PC-3 (cell line): ENCODE data around the gene BACE1. TPM values are rescaled to one million over a fixed set of nuclear protein-coding genes. Genes with fewer than 3 reads are reported as not detected.

ENCODE experiments used
- ATAC-seq: fragments of 200-7000 bp; cut with Tn5 transposase; 2 replicates; pipeline ENCODE4 v1.9.1; 2020; ENCODE audit warnings: mild to moderate bottlenecking, moderate library complexity
- BruUV-seq: library from RNA; stranded (reverse); fragments of 400-500 nt; replicated peaks from 2 replicates; lab custom pipeline; 2021; lab: Mats Ljungman, UMichigan
- CTCF ChIA-PET: fragments of 300-600 bp; sonication (Branson Sonifier 250); formaldehyde crosslinking; loops from one replicate; lab custom pipeline; 2022; ENCODE audit warnings: antibody characterized with exemption; lab: Charles Lee
- POLR2A ChIA-PET: fragments of 300-600 bp; sonication (Branson Sonifier 250); formaldehyde crosslinking; loops from one replicate; lab custom pipeline; 2022; ENCODE audit warnings: antibody characterized with exemption; ENCODE audit not compliant: unreplicated experiment; lab: Charles Lee
- DNase-seq: peaks from one replicate; pipeline ENCODE4 v3.0.0-alpha.2; 2015
- H2AFZ ChIP-seq: fragments of 300-600 bp; sonication (generic); 2 replicates; pipeline ENCODE4 v1.6.0; 2016; ENCODE audit warnings: antibody characterized with exemption, low read length
- H3F3A ChIP-seq: fragments of 300-600 bp; sonication (generic); one replicate; pipeline ENCODE4 v1.6.0; 2017; ENCODE audit warnings: antibody characterized with exemption, low read length, control low read depth, mild to moderate bottlenecking; ENCODE audit not compliant: unreplicated experiment
- H3K27ac ChIP-seq: fragments of 300-600 bp; sonication (generic); 2 replicates; pipeline ENCODE4 v1.5.1; 2016; ENCODE audit warnings: mild to moderate bottlenecking, low read length
- H3K27me3 ChIP-seq: fragments of 300-600 bp; sonication (generic); 2 replicates; pipeline ENCODE4 v1.6.1; 2016; ENCODE audit warnings: low read length, mixed read lengths
- H3K36me3 ChIP-seq: fragments of 300-600 bp; sonication (generic); 2 replicates; pipeline ENCODE4 v1.6.1; 2016; ENCODE audit warnings: low read depth, mixed run types, low read length, mixed read lengths
- H3K4me1 ChIP-seq: fragments of 300-600 bp; sonication (generic); 2 replicates; pipeline ENCODE4 v1.5.1; 2016; ENCODE audit warnings: low read length; ENCODE audit not compliant: insufficient read depth
- H3K4me2 ChIP-seq: fragments of 300-600 bp; sonication (generic); 2 replicates; pipeline ENCODE4 v1.6.0; 2016; ENCODE audit warnings: low read length
- H3K4me3 ChIP-seq: fragments of 300-600 bp; sonication (generic); 2 replicates; pipeline ENCODE4 v1.5.1; 2016; ENCODE audit warnings: mild to moderate bottlenecking, low read length, mixed read lengths
- H3K79me2 ChIP-seq: fragments of 300-600 bp; sonication (generic); 2 replicates; pipeline ENCODE4 v1.6.1; 2017; ENCODE audit warnings: low read length, mixed read lengths
- H3K9ac ChIP-seq: fragments of 300-600 bp; sonication (generic); 2 replicates; pipeline ENCODE4 v1.6.0; 2016; ENCODE audit warnings: mild to moderate bottlenecking, low read length
- H3K9me2 ChIP-seq: fragments of 300-600 bp; sonication (generic); replicated peaks from 2 replicates; pipeline ENCODE4 v1.6.1; 2016; ENCODE audit warnings: mixed run types, low read length, mixed read lengths
- H3K9me3 ChIP-seq: fragments of 300-600 bp; sonication (generic); 2 replicates; pipeline ENCODE4 v1.6.1; 2016; ENCODE audit warnings: low read length, mixed read lengths
- H4K20me1 ChIP-seq: fragments of 300-600 bp; sonication (generic); 2 replicates; pipeline ENCODE4 v1.6.1; 2016; ENCODE audit warnings: low read length, mixed read lengths
- CTCF ChIP-seq: fragments of 300-600 bp; sonication (generic); conservative IDR thresholded peaks from 2 replicates; pipeline ENCODE4 v1.5.1; 2017; ENCODE audit warnings: antibody characterized with exemption, low read depth, mild to moderate bottlenecking, low read length
- EZH2 ChIP-seq: fragments of 300-600 bp; sonication (generic); IDR thresholded peaks from one replicate; pipeline ENCODE4 v1.6.1; 2017; ENCODE audit warnings: antibody characterized with exemption, mild to moderate bottlenecking, low read length; ENCODE audit not compliant: unreplicated experiment
- EZH2phosphoT487 ChIP-seq: fragments of 300-600 bp; sonication (generic); IDR thresholded peaks from 2 replicates; pipeline ENCODE4 v1.6.1; 2018; ENCODE audit warnings: mild to moderate bottlenecking, antibody characterized with exemption, low read length, borderline replicate concordance
- intact Hi-C: fragments of 100-400 bp; cut with micrococcal nuclease; formaldehyde crosslinking; loops from 2 replicates; pipeline ENCODE4 v1.9.0; 2023
- total RNA-seq: library from RNA; depleted of rRNA; stranded (reverse); fragments of >200 nt; gene quantifications from 2 replicates; pipeline ENCODE4 v1.2.3, GENCODE V29; 2014

Gene BACE1
- total RNA-seq, 1 experiment from 2014 or later, result 16.8 TPM

- no peaks in the 10 kb centered on the region for H3K9me3 ChIP-seq
- no peaks in the 10 kb centered on the region for H4K20me1 ChIP-seq
- no peak for TF ChIP-seq EZH2phosphoT487
- no peak for TF ChIP-seq EZH2
- no peak for TF ChIP-seq CTCF
- no peak overlapping the region for H3K4me3 ChIP-seq
- no peaks in the 10 kb centered on the region for H3K27me3 ChIP-seq
- CTCF ChIA-PET, result no interaction called here
- H3K36me3 ChIP-seq, result no peaks in the 10 kb centered on the region
- H3K4me1 ChIP-seq, result no peaks in the 10 kb centered on the region
- no peak overlapping the region for H2AFZ ChIP-seq
- no peak overlapping the region for H3K27ac ChIP-seq
- POLR2A ChIA-PET, result no interaction called here
- no peak overlapping the region for H3K4me2 ChIP-seq
- H3K9me2 ChIP-seq, result no peaks in the 10 kb centered on the region
- H3F3A ChIP-seq, result no peaks in the 10 kb centered on the region
- ATAC-seq, result no peak
- H3K9ac ChIP-seq, result no peak overlapping the region
- intact Hi-C loops, result no loop called here
- no TSS peak for BruUV-seq
- no peaks in the 10 kb centered on the region for H3K79me2 ChIP-seq
- DNase-seq, result no peak
These were observed 13.8 kb downstream of the BACE1 start for GRCh38 chr11:117302228-117302627.

- Histone ChIP-seq H3K9me3 (no peaks in the 10 kb centered on the region), H3K9me2 (no peaks in the 10 kb centered on the region), H2AFZ (no peak overlapping the region), H3K79me2 (no peaks in the 10 kb centered on the region), H3K27ac (no peak overlapping the region), H3K4me1 (no peaks in the 10 kb centered on the region), H4K20me1 (no peaks in the 10 kb centered on the region), H3K9ac (no peak overlapping the region), H3K4me3 (no peak overlapping the region), H3K36me3 (no peaks in the 10 kb centered on the region), H3F3A (no peaks in the 10 kb centered on the region), H3K4me2 (no peak overlapping the region), H3K27me3 (no peaks in the 10 kb centered on the region)
- TF ChIP-seq EZH2phosphoT487 (no peak), EZH2 (no peak), CTCF (no peak)
- intact Hi-C loops, result no loop called here
- no TSS peak for BruUV-seq
- DNase-seq (no peak), ATAC-seq (no peak)
- ChIA-PET POLR2A (no interaction called here), CTCF (no interaction called here)
These were observed 15.3 kb downstream of the BACE1 start for GRCh38 chr11:117300773-117301172.

- H3K9me2 ChIP-seq, result no peaks in the 10 kb centered on the region
- H3K27me3 ChIP-seq, result no peaks in the 10 kb centered on the region
- no peak for DNase-seq
- no peak overlapping the region for H3K4me2 ChIP-seq
- no peaks in the 10 kb centered on the region for H3F3A ChIP-seq
- CTCF ChIA-PET, result no interaction called here
- no peak overlapping the region for H2AFZ ChIP-seq
- intact Hi-C loops, result no loop called here
- H3K4me3 ChIP-seq, result no peak overlapping the region
- H3K9ac ChIP-seq, result no peak overlapping the region
- no peak overlapping the region for H3K27ac ChIP-seq
- no peaks in the 10 kb centered on the region for H3K36me3 ChIP-seq
- no peaks in the 10 kb centered on the region for H3K4me1 ChIP-seq
- no TSS peak for BruUV-seq
- no peaks in the 10 kb centered on the region for H4K20me1 ChIP-seq
- TF ChIP-seq CTCF, result no peak
- TF ChIP-seq EZH2phosphoT487, result no peak
- no peak for TF ChIP-seq EZH2
- H3K79me2 ChIP-seq, result no peaks in the 10 kb centered on the region
- H3K9me3 ChIP-seq, result no peaks in the 10 kb centered on the region
- POLR2A ChIA-PET, result no interaction called here
- no peak for ATAC-seq
These were observed 15.8 kb downstream of the BACE1 start for GRCh38 chr11:117300283-117300663.
